Measurements from ENCODE around the gene DUSP1.

GRCh38 chr5:172788771-172789686, 18.0 kb upstream of the DUSP1 start:
- no peak for TF ChIP-seq POLR2A (IDR thresholded peaks at IDR 0.05)
- peak in 1 of 3 donors; percentile 36 for TF ChIP-seq POLR2AphosphoS5 (IDR thresholded peaks at IDR 0.05)
- TF ChIP-seq, protein P1, sequence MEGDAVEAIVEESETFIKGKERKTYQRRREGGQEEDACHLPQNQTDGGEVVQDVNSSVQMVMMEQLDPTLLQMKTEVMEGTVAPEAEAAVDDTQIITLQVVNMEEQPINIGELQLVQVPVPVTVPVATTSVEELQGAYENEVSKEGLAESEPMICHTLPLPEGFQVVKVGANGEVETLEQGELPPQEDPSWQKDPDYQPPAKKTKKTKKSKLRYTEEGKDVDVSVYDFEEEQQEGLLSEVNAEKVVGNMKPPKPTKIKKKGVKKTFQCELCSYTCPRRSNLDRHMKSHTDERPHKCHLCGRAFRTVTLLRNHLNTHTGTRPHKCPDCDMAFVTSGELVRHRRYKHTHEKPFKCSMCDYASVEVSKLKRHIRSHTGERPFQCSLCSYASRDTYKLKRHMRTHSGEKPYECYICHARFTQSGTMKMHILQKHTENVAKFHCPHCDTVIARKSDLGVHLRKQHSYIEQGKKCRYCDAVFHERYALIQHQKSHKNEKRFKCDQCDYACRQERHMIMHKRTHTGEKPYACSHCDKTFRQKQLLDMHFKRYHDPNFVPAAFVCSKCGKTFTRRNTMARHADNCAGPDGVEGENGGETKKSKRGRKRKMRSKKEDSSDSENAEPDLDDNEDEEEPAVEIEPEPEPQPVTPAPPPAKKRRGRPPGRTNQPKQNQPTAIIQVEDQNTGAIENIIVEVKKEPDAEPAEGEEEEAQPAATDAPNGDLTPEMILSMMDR (IDR thresholded peaks at IDR 0.05), result no peak
- TF ChIP-seq EP300 (IDR thresholded peaks at IDR 0.05), result no peak
